ENCODE data around the gene NKD1.
A peak's percentile ranks its signal among the peaks of the same experiment; 100 is the strongest.

Gene NKD1

DNA sequence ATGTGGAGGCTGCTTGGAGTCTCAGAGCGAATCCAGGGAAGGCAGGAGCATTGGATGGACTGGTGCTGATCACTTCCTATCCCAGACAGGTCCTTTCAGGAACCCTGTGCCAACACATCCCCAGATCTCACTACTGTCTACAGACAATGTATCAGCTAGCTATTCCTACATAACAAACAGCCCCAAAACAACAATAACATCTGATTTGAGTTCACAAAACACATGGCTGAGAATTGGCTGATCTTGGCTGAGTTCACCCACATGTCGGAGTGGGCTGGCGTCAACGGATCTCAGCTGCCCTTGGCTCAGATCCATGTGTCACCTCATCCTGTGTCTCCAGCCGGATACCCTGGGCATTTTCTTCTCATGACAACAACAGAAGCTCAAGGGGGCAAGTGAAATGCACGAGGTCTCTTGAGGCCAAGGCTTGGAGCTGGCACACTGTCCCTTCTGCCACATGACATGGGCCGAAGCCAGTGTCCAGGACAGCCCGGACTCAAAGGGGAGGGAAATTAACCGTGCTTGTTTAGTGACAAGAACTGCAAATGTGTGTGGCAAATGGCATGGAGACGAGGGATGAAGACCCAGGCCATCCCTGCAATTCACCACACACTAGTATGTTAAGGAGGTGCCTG is 114.2 kb downstream of the NKD1 start:
- H3K4me1 Mint-ChIP-seq (ENCODE audit: low read depth), result peaks cover 27% of the 10 kb centered on the region
- H3K27ac Mint-ChIP-seq, result no peak overlapping the region
- no peak overlapping the region for H3K4me3 Mint-ChIP-seq
- H3K27me3 Mint-ChIP-seq, result no peaks in the 10 kb centered on the region
- peaks cover 5% of the 10 kb centered on the region for H3K9me3 Mint-ChIP-seq
- H3K36me3 Mint-ChIP-seq (ENCODE audit: low read depth), result no peaks in the 10 kb centered on the region

DNA sequence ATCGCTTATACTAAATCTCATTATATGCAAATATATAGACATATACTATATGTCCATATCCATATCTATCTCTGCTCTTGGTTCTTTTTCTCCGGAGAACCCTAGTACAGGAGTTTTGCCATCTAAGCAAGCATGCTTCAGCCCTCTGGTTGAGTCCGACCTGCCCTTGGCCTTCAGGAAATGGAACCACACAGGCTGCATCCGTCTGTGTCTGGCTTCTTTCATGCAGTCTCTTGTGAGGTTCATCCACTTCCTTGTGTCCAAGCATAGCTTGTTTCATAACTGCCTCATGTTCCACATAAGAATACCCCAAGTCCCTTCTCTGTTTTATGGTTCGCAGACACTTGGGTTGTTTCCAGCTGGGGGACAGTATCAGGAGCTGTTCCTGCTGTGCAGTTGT is 116.1 kb downstream of the NKD1 start:
- Mint-ChIP-seq H3K27me3 (no peaks in the 10 kb centered on the region), H3K36me3 (ENCODE audit: low read depth) (peaks cover 4% of the 10 kb centered on the region), H3K9me3 (peaks cover 5% of the 10 kb centered on the region), H3K27ac (no peak overlapping the region), H3K4me3 (no peak overlapping the region), H3K4me1 (ENCODE audit: low read depth) (peaks cover 38% of the 10 kb centered on the region)

DNA sequence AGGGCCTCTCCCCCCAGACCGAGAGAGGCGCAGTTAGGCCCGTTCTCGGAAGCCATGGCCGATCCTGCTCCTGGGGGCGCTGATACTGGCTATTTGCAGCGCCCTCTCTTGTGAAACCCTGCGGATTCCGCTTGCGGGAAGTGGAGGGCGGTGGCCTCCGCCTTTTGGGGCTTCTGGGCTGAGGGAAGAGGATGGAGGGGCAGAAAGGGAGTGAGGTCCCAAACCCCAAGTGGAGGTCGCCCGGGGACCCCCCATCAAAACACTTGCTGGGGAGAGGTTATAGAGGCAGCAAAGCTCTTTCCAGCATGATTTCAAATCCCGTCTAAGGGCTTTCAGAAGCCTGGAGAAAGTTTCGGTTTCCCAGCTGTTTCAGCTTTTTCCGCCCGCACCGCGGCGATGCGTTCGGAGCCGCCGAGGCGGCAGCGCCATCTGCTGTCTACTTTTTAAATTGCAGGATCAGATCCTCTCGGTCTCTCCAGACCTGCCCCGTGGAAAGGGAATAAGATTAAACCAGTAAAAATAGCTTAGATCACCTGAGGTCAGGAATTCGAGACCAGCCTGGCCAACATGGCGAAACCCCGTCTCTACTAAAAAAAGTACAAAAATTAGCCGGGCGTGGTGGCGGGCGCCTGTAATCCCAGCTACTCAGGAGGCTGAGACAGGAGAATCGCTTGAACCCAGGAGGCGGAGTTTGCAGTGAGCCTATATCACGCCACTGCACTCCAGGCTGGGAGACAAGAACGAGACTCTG is 117.1 kb downstream of the NKD1 start:
- H3K27me3 Mint-ChIP-seq, result no peaks in the 10 kb centered on the region
- peak overlapping the region; percentile 64 for H3K4me3 Mint-ChIP-seq
- peaks cover 4% of the 10 kb centered on the region for H3K36me3 Mint-ChIP-seq (ENCODE audit: low read depth)
- H3K9me3 Mint-ChIP-seq, result peaks cover 5% of the 10 kb centered on the region
- H3K4me1 Mint-ChIP-seq (ENCODE audit: low read depth), result peaks cover 38% of the 10 kb centered on the region
- H3K27ac Mint-ChIP-seq, result peak overlapping the region; percentile 76

DNA sequence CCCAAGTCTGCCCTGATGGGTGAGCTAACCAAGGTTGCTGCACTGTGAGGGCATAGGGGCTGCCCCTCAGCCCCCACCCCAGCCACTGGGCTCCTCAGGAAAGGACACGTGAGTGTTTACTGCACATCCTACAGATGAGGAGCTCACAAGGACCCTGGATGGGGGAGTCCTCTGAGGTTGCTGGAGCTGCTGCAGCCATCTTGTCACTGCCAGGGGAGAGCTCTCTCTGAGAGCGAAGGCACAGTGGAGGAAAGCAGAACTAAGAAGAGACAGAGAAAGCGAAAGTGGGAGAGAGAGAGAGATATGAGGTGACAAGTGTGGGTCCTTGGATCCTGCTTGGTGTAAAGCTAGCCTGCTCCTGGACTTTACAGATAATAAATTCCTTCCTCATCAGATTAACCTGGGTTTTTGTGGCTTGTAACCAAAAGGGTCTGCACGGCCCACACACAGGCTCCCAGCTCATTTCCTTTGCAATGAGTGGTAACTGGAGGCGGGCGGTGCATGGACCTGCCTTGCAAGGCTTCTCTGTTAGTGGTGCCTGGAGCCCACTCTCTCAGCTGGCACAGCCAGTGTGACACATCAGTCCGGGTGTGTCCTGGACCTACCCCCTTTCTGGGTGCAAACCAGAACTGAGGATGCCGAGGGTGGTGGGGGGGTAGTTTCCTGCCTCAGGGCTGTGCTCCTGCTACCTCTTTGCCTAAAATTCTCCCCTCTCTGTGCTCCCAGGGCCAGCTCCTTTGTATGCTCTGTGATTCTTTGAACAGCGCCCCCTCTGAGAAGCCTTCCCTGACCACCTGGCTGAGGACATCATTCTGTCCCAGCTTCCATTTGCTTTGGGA is 118.7 kb downstream of the NKD1 start:
- Mint-ChIP-seq H3K4me1 (ENCODE audit: low read depth) (peaks cover 38% of the 10 kb centered on the region), H3K4me3 (peak overlapping the region; percentile 74), H3K27me3 (no peaks in the 10 kb centered on the region)

DNA sequence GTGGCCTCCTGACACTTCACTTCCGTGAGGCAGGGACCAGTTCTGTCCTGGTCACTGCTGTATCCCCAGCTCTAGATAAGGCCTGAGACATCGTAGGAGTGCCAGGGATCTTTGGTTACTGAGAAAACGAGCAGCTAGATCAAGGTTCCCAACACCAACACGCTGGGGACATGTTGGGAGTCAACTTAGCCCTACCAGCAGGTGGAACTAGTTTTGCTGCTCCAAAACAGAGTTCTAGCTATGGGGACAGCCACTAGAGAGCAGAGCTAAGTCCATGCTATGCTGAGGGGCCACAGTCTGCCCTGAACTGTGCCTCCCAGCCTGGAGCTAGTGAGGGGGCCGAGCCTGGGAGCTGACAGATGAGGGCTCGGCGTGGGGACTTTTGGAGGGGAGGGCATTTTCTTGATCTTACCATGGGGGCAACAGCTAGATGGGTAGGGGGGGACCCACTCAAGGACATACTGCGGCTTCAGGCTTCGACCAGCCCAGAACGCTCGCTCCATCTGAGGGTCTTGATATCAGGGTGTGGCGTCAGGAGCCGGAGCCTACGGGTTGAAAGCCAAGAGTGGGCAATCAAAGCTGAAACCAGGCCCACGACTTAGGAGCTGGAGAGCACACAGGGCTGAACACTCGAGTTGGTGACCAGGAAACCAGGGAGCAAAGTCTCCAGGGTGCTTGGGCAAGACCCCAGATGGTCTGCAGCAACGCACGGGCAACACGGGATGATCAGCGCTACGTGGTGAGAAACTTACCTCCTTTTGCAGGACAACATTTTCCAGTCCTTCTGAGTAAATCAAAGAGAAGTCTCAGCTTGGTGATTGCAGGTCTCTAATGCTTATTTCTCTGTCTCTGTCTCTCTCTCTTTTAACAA is 119.5 kb downstream of the NKD1 start:
- peak overlapping the region; percentile 81 for H3K27ac Mint-ChIP-seq

More for the DNA sequence above, 118.7 kb downstream of the NKD1 start:
- Mint-ChIP-seq H3K27ac (peak overlapping the region; percentile 81), H3K9me3 (peaks cover 5% of the 10 kb centered on the region), H3K36me3 (ENCODE audit: low read depth) (peaks cover 14% of the 10 kb centered on the region)

DNA sequence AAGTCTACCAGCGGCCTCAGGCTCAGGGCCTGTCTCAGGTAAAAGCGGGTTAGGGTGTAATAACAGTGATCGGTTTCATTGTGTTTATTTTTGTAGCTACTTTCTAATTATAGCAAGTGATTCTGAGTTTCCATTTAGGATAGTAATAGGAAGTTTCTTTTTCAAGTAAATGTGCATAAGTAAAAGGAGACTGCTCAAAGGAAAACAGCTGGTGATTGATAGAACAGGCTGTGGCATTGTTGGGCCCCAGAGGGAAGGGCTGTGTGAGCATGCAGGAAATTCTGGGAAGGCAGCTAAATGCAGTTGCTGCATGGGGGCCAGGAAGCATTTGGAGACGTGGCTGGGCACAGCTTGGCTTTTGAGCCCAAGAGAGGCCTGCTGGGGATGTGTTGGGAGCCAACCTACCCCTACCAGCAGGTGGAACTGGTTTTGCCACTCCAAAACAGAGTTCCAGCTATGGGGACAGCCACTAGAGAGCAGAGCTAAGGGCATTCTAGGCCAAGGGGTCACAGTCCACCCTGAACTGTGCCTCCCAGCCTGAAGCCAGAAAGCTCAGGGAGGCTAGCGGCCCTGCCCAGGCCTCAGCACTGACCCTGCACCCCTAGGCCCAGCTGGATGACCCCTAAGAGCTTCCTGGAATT is 120.3 kb downstream of the NKD1 start:
- H3K4me1 Mint-ChIP-seq (ENCODE audit: low read depth), result peaks cover 38% of the 10 kb centered on the region
- H3K9me3 Mint-ChIP-seq, result peaks cover 9% of the 10 kb centered on the region
- H3K36me3 Mint-ChIP-seq (ENCODE audit: low read depth), result peaks cover 29% of the 10 kb centered on the region
- H3K4me3 Mint-ChIP-seq, result no peak overlapping the region
- H3K27me3 Mint-ChIP-seq, result no peaks in the 10 kb centered on the region
- peak overlapping the region; percentile 81 for H3K27ac Mint-ChIP-seq

More for the DNA sequence above, 119.5 kb downstream of the NKD1 start:
- peaks cover 22% of the 10 kb centered on the region for H3K36me3 Mint-ChIP-seq (ENCODE audit: low read depth)
- H3K9me3 Mint-ChIP-seq, result peaks cover 5% of the 10 kb centered on the region
- H3K27me3 Mint-ChIP-seq, result no peaks in the 10 kb centered on the region
- peaks cover 38% of the 10 kb centered on the region for H3K4me1 Mint-ChIP-seq (ENCODE audit: low read depth)
- peak overlapping the region; percentile 74 for H3K4me3 Mint-ChIP-seq

DNA sequence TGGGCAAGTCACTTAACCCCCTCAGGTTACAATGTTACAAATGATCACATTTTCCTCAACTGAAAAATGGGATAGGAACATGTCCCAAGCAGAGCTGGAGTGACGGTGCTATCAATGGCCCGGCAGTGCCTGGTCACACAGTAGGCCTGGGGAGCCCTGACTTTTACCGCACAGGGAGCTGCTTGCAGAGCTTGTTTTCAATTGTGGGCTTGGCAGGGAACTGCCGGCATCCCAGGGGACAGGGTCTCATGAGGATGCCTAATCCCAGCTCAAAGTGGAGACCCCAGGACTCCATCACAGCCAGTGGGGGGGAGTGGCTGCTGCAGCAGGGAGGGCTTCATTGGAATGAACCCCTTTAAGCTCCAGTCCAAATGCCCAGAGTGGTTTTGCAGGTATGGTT is 121.5 kb downstream of the NKD1 start:
- H3K4me3 Mint-ChIP-seq, result no peak overlapping the region
- no peaks in the 10 kb centered on the region for H3K27me3 Mint-ChIP-seq
- H3K27ac Mint-ChIP-seq, result no peak overlapping the region
- H3K36me3 Mint-ChIP-seq (ENCODE audit: low read depth), result peaks cover 40% of the 10 kb centered on the region
- H3K4me1 Mint-ChIP-seq (ENCODE audit: low read depth), result peaks cover 35% of the 10 kb centered on the region
- H3K9me3 Mint-ChIP-seq, result peaks cover 12% of the 10 kb centered on the region

DNA sequence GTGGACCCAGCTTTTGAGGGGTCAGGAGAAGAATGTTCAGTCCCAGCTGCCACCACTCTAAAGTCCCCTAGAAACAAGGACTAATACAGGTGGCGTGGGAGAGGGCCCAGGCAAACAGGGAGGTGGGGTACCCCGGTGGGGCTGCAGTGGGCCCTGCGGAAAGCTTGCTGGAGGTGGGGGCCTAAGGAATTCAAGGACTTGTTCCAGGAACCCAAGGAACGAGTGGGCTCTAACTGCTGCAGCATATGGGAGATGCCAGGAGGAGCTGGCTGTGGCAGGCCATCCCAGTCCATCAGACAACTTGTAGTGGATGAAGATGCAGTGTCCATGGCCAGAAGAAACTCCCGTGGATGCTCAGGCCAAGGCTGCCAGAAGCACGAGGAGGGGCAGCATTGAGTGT is 122.3 kb downstream of the NKD1 start:
- no peak overlapping the region for H3K27ac Mint-ChIP-seq
- H3K4me3 Mint-ChIP-seq, result no peak overlapping the region
- H3K36me3 Mint-ChIP-seq (ENCODE audit: low read depth), result peaks cover 48% of the 10 kb centered on the region
- no peaks in the 10 kb centered on the region for H3K27me3 Mint-ChIP-seq
- peaks cover 28% of the 10 kb centered on the region for H3K4me1 Mint-ChIP-seq (ENCODE audit: low read depth)
- peaks cover 12% of the 10 kb centered on the region for H3K9me3 Mint-ChIP-seq

DNA sequence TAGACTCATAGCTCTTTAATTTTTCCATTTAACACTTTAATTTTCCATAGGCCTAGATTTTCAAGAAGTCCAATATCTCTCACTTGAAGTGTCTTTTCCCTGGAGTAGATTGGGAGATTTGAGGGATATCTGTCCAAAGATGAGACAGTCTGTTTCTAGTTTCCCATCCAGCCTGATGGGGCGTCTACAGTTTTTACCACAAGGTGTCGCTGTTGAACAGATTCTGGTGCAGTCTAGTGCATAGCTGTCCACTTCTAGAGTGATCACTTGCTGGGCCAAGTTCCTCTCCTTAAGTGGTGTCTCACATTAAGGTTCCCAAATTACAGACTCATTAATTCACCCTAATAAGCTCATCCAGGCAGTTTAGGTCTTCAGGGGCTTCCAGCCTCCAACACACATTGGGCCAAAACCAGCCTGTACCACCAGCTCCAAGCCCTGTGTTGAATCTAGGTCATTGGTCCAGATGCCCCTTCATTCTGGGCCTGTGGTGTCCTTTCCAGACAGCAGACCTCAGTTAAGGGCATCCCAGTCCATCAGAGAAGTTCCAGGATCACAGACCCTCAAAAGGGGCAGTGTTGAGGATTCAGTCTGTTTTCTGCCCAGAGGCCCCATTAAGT is 123.6 kb downstream of the NKD1 start:
- Mint-ChIP-seq H3K4me3 (no peak overlapping the region), H3K9me3 (peaks cover 12% of the 10 kb centered on the region), H3K27me3 (no peaks in the 10 kb centered on the region), H3K4me1 (ENCODE audit: low read depth) (peaks cover 18% of the 10 kb centered on the region), H3K27ac (no peak overlapping the region), H3K36me3 (ENCODE audit: low read depth) (peaks cover 61% of the 10 kb centered on the region)

DNA sequence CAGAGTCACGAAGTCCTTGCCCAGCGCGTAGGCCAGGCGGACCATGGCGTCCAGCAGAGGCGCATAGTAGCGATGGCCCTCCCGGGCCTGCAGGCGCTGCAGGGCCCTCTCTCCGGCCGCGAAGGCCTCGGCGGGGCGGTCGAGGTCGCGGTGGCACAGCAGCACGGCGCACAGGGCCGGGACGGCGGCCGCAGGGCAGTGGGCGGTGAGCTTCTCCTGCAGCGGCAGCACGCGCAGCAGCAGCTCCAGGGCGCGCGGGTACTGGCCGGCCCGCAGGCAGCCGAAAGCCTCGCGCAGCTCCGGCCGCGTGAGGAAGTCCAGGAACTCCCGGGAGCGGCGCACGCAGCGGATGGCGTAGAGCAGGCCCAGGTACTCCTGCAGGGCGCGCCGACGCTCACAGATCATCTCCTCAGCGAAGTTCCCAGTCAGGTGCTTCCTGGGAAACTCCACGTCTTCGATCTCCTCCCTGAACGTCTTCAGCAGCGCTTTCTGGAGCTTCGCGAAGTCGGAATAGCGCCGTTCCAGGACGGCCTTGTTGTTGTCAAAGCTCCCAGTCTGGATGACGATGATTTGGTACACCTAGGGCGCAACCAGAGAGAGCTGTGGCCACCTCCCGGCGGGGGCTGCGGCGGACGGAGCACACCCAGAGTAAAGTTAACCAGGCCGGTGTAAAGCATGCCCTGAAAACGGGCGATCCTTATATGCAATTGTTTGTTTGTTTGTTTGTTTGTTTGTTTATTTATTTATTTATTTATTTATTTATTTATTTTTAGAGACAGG is 125.5 kb downstream of the NKD1 start:
- peaks cover 12% of the 10 kb centered on the region for H3K9me3 Mint-ChIP-seq
- H3K4me1 Mint-ChIP-seq (ENCODE audit: low read depth), result peaks cover 14% of the 10 kb centered on the region
- H3K4me3 Mint-ChIP-seq, result no peak overlapping the region
- no peak overlapping the region for H3K27ac Mint-ChIP-seq
- H3K36me3 Mint-ChIP-seq (ENCODE audit: low read depth), result peaks cover 68% of the 10 kb centered on the region
- H3K27me3 Mint-ChIP-seq, result no peaks in the 10 kb centered on the region

DNA sequence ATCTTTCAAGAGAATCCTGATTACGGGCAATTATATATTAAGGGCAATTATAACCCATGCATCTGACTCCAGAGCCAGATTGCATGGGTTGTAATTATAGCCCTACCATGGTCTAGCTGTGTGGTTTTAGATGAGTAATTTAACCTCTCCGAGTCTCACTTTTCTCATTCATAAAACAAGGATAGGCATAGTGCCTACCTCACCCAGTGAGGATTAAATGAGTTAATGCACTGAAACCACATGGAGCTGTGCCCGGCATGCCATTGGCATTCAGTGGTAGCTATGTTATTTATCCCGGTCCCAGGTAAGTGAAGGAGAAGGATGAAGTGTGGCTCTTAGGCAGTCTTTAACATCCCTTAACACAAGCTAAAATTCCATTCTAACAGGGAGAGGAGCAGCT is 126.6 kb downstream of the NKD1 start:
- Mint-ChIP-seq H3K4me3 (no peak overlapping the region), H3K27ac (no peak overlapping the region), H3K36me3 (ENCODE audit: low read depth) (peaks cover 71% of the 10 kb centered on the region), H3K9me3 (peaks cover 12% of the 10 kb centered on the region), H3K27me3 (no peaks in the 10 kb centered on the region), H3K4me1 (ENCODE audit: low read depth) (peaks cover 25% of the 10 kb centered on the region)

DNA sequence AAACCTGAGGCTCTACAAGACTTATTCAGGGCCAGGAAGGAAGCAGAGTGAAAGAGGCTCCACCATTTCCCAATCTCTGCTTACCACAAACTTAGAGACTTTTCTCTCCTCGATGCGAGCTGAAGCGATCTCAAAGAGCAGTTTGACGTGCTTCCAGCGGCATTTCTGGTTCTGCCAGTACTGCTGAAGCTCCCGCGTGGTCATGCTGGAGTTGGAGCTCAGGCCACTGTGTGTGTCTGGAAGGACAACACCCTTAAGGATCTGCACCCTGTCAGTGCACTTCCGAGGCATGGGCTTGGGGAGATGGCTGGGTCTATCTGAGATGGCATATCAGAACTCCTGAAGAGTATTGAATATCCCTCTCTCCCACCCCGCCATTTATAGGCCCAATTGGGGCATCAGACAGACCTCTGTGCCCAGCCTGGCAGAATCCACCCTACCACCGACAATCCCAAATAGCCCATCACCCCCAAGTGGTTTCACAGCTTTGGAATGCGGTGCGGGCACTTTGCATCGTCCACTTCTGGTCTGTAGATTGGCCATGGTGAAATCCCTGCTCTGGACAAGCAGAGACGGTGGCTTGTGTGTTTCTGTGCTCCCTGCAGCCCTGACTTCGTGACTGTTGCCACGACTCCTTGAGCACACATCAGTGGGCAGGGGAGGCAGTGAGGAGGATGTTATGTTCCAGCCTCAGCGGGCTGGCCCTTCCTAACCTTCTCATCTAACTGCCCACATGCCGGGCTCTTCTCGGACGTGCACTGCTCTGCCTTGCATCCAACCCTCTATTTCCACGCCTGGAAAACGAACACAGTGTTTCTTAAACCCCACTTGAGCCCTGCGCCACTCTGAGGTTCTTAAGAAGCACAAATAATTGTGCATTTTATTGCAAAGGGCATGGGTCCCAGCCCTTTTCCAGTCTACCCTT is 127.8 kb downstream of the NKD1 start:
- Mint-ChIP-seq H3K36me3 (ENCODE audit: low read depth) (peaks cover 71% of the 10 kb centered on the region), H3K4me1 (ENCODE audit: low read depth) (peaks cover 31% of the 10 kb centered on the region), H3K27me3 (no peaks in the 10 kb centered on the region), H3K9me3 (peaks cover 12% of the 10 kb centered on the region), H3K4me3 (no peak overlapping the region), H3K27ac (no peak overlapping the region)
